NCI-H1694 treated with DMSO at 0.1 percent for 48 hours (cell line): ENCODE results near the gene NIPBL.
"Not testable (repeated sequence)": the region's sequence is repeated elsewhere in the genome, so short reads cannot be mapped to it uniquely, and the experiment has no call there.

Experiments
- DNase-seq: peaks from one replicate; lab custom pipeline; 2025; lab: John Stamatoyannopoulos, UW

The NIPBL gene

DNA sequence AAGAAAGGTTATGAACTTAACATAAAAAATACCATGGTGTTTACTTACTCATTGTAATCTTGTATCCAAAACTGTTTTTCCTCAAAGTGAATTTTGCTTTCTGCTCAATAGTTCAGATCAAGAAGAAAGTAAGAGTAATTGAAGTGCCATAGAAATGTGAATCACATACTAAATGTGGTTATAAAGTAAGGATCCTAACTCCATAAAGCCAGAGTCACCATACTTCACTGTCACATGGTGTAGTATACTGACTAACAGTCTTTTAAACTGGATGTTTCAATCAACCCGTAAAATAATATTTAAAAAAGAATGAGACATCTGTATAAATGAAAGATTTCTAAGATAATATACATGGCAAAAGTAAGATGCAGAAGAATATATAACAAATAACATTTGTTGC is 72.1 kb downstream of the NIPBL start:
- no peak for DNase-seq

DNA sequence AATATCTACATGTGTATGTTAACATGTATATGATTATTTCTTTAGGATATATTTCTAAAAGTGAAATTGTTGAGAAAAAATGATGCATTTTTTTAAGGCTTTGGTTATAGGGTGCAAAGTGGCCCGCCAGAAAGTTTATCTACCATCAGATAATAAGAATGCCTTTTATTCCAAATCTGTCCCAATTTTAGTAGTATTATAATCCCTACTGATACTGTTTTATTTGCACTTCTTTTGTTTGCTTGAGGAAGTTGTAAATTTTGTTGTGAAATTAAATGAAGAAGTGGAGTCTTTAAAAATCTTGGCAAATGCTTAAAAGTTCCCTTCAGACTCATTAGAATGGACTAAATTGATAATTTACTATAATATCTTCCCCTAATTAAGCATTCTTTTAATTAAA is 73.0 kb downstream of the NIPBL start:
- no peak for DNase-seq

DNA sequence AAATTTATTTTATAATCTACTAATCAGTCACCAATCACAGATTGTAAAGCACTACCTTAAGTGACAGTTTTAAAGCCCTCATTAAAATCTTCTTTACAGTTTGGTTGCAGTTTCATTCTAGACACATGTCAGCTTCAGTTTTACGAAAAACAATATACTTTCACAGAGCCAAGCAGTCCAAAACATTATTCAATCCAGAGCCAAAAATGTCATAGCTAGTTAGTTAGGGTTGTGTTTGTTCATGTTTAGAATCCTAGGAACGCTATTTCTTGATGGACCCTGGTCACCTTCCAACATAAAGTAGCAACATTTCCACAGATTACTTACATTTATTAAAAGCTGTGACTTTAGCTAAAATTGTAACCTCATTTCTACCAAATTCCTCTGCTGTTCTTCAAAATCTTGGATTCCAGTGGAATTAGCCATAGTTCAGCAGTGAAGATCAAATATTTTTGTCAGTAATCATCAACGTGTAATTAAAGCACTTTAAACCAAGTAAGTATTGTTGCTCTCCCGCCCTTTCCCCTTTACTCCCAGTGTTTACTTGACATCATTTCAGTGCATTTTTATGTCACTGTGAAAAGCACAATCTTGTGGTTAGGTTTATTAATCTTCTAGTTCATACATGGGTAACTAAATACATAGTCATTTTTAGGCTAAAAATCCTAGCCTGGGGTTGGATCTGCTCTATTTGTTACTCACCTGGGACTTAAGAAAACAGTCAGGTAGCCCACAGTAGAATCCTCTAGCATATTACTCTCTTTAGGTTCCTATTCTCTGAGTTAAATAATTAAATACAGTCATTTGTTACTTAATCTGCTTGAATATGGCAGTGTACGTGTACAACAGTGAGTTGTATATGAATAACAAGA is 74.3 kb downstream of the NIPBL start:
- no peak for DNase-seq

DNA sequence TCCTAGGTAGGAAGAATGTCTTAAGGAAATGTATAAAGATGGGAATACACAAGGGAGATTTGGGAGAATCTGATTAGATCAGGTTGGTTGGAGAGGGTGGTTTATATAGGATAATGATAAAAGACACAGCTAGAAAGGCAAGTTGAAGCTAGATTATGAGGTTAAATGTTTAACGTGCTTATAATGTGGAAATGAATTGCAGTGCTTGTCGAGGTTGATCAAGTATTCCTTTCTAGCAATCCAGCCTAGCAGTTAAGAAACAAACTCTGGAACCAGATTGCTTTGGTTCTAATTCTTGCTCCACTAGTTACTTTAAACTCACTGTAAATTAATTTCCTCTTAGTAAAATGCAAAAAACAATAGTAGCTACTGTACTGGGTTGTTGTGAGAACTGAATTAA is 76.5 kb downstream of the NIPBL start:
- no peak for DNase-seq

DNA sequence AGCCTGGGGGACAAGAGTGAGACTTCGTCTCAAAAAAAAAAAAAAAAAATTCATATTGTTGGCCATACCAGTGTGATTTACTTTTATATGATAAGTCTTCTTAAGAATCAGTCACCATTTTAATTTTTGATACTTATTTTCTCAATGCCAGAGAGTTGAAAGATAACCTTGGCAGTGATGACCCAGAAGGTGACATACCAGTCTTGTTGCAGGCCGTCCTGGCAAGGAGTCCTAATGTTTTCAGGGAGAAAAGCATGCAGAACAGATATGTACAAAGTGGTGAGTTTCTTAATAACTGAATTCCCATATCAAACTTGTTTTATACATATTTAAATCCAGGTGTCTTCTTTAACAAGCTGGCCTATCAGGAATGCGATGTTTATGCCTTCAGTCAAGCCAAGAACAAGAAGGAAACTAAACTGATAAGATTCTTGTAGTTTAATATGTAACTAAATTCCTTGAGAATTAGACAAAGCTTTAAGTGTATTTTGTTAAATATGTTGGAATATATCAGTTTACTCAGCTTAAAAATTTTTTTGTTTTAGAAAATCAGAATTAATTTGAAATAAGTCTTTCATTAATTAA is 81.5 kb downstream of the NIPBL start:
- DNase-seq, result no peak

DNA sequence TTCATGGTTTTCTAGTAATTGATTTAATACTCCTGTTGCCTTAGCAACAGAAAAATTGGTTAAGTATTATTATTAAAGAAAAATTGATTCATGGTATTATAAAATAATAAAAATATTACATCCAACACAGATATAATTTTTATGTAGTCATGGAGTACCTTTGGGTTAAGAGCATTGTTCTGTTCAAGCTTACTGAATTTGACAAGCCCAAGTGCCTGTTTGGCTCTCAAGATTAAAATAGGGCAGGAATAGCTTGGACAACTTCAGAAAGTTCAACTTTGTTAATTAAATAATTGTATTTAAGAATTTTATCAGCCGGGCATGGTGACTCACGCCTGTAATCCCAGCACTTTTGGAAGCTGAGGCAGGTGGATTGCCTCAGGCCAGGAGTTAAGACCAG is 82.0 kb downstream of the NIPBL start:
- no peak for DNase-seq

DNA sequence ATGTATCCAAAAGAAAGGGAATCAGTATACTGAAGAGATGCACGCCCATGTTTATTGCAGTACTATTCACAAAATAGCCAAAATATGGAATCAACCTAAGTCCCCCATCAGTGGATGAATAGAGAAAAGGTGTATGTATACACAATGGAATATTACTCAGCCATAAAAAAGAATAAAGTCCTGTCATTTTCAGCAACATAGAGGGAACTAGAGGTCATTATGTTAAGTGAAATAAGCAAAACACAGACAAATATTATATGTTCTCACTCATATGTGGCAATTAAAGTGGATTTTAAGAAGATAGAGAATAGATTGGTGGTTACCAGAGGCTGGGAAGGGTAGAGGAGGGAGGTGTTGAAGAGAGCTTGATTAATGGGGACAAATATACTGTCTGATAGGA is 88.6 kb downstream of the NIPBL start:
- DNase-seq, result no peak

DNA sequence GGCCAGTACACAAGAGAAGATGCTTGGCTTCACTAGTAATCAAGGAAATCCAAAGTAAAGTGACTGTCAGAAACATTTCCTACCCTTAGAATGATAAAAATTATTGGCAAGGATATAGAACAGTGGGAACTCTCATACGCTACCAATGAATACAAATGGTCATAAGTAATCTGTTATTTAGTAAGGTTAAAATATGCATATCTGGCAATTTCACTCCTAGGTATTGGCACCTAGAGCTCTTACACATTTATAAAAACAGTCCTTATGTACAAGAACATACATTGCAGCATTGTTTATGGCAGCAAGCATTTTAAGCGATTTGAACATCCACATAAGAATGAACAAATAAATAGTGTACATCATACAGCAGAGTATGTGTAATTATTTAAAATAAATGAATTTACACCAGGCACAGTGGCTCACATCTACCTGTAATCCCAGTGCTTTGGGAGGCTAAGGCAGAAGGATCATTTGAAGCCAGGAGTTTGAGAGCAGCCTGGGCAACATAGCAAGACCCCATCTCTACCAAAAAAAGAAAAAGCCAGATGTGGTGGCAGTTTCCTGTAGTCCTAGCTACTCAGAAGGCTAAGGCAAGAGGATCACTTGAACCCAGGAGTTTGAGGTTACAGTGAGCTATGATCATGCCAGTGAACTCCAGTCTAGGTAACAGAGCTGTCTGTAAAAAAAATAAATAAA is 93.3 kb downstream of the NIPBL start:
- no peak for DNase-seq

DNA sequence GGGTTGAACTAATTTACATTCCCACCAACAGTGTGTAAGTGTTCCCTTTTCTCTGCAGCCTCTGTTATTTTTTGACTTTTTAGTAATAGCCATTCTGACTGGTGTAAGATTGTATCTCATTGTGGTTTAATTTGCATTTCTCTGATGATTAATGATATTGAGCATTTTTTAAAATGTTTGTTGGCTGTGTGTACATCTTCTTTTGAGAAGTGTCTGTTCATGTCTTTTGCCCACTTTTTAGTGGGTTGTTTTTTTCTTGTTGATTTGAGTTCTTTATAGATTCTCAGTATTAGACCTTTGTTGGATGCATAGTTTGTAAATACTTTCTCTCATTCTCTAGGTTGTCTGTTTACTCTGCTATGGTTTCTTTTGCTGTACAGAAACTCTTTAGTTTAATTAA is 101.6 kb downstream of the NIPBL start:
- no peak for DNase-seq

DNA sequence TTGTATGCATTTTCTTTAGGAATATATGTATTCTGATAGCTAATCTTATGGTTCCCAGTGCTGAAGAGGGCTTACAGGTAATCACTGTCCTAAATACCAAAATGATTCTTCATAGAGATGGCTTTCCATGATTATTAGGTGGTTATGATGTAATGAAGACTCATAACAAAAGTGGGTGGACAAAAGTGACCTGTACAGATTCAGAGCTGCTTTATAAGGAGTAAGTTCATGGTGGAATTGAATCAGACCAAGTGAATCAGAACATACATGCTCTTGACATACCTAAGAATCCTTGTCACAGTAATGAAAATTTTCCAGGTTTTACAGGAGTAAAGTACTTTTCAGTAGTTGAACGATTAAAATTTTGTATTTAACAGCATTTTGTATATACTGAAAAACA is 105.6 kb downstream of the NIPBL start:
- no peak for DNase-seq

DNA sequence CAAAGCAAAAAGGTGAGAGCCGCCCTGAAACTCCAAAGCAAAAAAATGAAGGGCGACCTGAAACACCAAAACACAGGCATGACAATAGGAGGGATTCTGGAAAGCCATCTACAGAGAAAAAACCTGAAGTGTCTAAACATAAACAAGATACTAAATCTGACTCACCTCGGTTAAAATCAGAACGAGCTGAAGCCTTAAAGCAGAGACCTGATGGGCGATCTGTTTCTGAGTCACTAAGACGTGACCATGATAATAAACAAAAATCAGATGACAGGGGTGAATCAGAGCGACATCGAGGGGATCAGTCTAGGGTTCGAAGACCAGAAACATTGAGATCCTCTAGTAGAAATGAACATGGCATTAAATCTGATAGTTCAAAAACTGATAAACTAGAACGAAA is 108.8 kb downstream of the NIPBL start:
- DNase-seq, result no peak

DNA sequence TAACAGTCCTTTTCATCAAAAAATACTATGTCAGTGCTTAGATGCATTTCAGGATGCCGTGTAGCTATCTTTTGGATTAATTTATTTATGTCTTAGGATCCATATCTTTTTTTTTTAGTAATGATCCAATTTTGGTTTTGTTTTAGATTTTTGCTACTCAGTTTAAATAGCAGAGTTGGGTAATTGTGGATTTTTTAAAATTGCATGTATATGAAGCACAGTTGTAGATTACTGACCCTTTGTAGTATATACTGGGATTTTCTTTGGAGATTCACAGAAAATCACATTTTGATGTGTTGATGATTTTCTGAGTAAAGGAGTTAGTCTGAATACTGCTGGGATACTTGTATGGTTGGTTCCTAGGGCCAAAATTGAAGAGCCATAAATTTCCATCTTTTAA is 111.8 kb downstream of the NIPBL start:
- no peak for DNase-seq

DNA sequence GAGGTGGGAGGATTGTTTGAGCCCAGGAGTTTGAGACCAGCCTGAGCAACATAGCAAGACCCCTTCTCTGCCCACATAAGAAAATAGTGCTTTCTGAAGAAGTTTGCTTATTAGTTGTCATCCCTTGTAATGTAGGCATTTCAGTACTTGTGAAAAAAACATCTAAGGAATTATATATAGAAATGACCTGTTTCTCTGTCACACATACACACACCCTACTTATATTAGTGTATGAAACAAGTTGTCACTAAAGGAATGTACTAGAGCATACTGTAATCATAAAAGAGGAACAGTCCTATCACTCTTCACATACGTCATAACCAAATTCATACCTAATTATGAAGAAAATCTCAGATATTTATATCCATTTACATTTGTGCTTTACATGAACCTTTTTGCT is 122.0 kb downstream of the NIPBL start:
- DNase-seq, result no peak

DNA sequence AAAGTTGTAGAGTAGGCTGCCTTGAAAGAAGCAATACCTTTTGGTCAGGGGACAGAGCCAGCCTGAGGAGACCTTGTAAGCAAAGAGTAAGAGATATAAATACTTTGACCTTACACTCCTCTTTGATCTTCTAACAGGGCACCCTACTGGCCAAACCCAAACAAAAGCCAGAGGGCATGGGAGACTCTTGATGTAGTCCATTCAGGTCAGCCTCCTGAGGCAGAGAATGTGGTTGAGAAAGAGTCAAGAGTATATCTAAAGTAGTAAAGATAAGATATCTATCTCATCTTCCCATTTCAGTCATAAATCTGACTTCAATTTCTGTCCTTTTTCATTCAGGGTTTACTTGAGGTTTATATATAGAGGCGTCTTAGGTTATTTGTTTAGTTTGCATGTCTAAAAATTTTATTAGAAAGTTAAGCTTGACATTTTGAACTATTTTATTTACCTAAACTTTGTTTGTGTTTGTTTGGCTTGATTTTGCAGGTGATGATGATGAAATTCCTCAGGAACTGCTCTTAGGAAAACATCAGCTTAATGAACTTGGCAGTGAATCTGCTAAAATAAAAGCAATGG is 125.7 kb downstream of the NIPBL start:
- no peak for DNase-seq

DNA sequence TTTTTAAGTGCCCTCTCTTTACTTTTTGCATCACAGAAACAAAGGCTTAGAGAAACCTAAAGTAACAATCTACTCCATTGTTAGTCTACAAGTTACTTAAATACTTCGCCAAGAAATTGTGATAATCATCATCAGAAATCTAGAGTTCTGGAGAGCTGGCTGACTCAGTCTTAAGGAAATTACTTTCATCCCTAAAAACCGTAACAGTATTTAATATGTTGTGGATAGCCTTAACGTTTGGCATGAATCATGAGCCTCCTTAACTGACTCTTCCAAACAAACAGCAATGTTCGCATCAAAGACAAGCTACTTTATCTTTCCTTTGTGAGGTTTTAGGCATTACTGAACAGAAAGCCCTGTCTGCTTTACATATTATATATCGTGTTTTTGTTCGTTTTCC is 128.7 kb downstream of the NIPBL start:
- DNase-seq, result no peak

DNA sequence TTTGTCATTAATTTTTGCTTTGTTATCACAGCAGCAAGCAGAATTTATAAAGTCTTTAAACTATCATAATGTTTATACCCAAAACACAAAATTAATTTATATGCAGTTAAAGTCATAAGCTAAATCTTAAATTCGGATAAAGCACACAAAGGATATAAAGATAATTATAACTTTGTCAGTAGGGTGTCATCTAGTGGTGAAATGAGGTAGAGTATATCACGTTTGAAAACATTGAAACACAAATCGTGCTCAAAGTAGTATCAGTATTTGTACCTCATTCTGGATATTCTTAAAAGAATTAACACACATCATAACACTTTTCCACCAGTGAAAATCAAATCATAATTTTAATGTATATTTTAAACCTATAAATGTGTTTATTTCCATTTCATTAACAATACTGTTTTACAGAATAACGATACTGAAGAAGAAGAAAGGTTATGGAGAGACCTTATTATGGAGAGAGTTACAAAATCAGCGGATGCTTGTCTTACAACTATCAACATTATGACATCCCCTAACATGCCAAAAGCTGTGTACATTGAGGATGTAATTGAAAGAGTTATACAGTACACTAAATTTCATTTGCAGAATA is 129.5 kb downstream of the NIPBL start:
- peak; percentile 46 for DNase-seq

DNA sequence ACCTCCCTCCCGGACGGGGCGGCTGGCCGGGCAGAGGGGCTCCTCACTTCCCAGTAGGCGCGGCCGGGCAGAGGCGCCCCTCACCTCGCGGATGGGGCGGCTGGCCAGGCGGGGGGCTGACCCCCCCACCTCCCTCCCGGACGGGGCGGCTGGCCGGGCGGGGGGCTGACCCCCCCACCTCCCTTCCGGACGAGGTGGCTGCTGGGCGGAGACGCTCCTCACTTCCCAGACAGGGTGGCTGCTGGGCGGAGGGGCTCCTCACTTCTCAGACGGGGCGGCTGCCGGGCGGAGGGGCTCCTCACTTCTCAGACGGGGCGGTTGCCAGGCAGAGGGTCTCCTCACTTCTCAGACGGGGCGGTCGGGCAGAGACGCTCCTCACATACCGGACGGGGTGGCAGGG is 136.6 kb downstream of the NIPBL start:
- not testable (repeated sequence) for DNase-seq

DNA sequence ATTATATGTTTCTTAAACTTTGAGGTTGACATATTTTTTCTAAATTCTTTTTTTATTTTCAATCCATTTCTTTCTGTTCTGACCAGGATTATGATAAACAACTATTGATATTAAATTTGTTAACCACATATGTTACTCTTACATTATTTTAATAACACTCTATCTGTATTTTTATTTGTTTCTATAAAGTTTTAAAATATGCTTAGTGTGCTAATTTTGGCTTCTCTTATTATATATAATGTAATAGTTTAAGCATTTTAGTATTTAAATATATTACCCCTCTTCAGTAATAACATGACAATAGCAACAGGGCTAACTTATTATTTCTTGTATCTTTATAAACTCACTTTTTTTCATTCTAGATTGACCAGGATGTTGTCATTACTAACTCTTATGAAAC is 137.8 kb downstream of the NIPBL start:
- DNase-seq, result no peak

DNA sequence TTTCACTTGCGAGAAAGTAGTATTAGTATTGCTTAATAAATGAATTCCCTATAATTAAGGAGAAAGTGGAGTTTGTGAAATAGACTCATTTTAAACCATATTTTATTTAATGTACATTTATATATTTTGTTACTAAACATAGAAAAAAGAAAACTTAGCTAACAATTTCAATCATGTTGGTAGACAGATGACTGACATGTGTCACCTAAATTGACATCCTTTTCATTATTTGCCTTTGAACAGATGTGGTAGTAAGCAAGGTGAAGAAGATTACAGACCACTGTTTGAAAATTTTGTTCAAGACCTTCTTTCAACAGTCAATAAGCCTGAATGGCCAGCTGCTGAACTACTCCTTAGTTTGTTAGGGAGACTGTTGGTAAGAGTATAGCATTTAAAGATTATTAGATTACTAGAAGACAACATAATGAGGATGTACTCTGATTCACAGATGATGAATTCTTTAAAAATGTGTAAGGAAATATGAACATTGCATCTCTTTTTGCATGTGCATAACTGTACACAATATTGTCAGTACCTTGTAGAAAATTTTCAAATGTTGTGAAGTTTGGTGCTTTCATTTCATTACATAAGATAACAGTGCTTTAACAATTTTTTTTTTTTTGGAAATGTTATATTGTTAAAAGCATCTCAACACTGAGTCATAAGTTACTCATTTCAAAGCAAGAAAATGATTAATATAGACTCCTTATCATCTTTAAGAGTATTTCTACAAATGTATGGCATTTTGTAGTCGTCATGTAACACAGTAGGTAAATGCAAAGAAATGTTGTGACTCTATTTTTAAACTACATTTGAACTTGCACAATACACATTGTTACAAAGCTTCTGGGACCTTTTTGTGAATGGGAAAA is 139.5 kb downstream of the NIPBL start:
- DNase-seq, result no peak

DNA sequence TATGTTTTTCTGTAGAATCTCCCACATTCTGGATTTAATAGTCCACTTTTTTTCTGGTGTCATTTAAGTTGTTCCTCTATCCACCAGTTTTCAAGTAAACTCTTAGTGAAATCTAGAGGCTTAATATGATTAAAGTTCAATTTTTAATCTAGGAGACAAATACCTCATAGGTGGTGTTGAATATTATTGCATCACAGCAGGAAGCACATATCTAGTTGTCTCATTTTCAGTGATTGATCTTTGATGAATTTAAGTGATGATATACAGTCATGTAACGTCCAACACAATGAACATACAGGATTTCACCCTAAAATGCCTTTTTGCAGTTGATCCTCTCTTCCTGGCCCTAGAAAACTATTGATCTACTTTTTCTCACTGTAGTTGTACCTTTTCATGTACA is 152.3 kb downstream of the NIPBL start:
- no peak for DNase-seq

DNA sequence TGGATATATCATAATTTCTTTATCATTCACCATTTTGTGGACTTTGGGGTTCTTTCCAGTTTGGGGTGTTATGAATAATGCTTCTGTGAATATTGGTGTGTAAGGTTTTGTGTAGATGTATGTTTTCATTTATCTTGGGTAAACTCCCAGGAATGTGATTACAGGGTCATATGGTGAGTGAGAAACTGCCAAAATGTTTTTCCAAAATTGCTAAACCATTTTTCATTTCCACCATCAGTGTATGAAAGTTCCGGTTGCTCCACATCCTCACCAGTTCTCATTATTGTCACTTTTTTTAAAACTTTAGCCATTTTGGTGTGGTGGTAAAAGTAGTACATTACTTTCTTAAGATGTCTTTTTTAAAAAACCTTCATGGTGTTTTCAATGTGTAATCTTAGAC is 152.9 kb downstream of the NIPBL start:
- DNase-seq, result no peak

DNA sequence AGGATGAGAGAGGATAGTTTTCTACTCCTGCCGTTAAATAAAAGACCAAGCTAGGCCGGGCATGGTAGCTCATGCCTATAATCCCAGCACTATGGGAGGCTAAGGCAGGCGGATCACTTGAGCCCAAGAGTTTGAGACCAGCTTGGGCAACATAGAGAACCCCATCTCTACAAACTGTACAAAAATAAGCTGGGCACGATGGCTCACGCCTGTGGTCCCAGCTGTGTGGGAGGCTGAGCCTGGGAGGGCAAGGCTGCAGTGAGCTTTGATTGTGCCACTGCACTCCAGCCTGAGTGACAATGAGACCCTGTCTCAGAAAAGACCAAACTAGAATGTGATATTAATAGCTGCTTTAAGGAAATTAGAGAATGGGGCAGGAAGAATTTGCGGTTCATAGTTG is 158.4 kb downstream of the NIPBL start:
- no peak for DNase-seq
